ENCODE data around the gene ATP1B4. TPM values are rescaled to one million over a fixed set of nuclear protein-coding genes. Genes with fewer than 3 reads are reported as not detected.

ATP1B4 gene
- polyA plus RNA-seq, 3 donors, result 0.01 TPM; not detected in 2

GRCh38 chrX:120357186-120357585, 4.7 kb upstream of the ATP1B4 start:
- Mint-ChIP-seq H3K36me3 (no peaks in the 10 kb centered on the region), H3K4me1 (peaks cover 2% of the 10 kb centered on the region), H3K9me3 (no peaks in the 10 kb centered on the region), H3K4me3 (no peak overlapping the region), H3K27ac (no peak overlapping the region), H3K27me3 (ENCODE audit: low read depth in 3 of 3) (peaks cover 2 to 5% (median 2%) of the 10 kb centered on the region in 3 donors)
- intact Hi-C loops (cut with micrococcal nuclease), result no loop called here
- DNase-seq, result no peak
- H3K4me2 ChIP-seq (replicated peaks; ENCODE audit: extremely low read depth, low read length, poor library complexity, severe bottlenecking), result no peak overlapping the region
- H4K20me1 ChIP-seq (ENCODE audit: insufficient read depth, low read length), result no peaks in the 10 kb centered on the region
- no peaks in the 10 kb centered on the region for H3K9me3 ChIP-seq (replicated peaks in 1 of 2; ENCODE audit: control insufficient read depth in 1 of 2, insufficient read depth in 1 of 2, low read length in 2 of 2)
- H3K36me3 ChIP-seq (replicated peaks in 1 of 2; ENCODE audit: control insufficient read depth in 1 of 2, insufficient read depth in 2 of 2, low read length in 2 of 2), result no peaks in the 10 kb centered on the region
- no peak overlapping the region for H3K9ac ChIP-seq (ENCODE audit: insufficient read depth, low read length, poor library complexity, severe bottlenecking)
- H3K4me3 ChIP-seq (replicated peaks in 1 of 3; ENCODE audit: low read depth in 2 of 3, low read length in 3 of 3), result no peak overlapping the region
- no peaks in the 10 kb centered on the region for H3K27me3 ChIP-seq (ENCODE audit: control insufficient read depth in 2 of 2, insufficient read depth in 2 of 2, low read length in 2 of 2)
- no peak overlapping the region for H3K27ac ChIP-seq (ENCODE audit: low read depth in 1 of 2, low read length in 2 of 2)
- no peaks in the 10 kb centered on the region for H3K79me2 ChIP-seq (ENCODE audit: insufficient read depth, low read length)
- no peak overlapping the region for H2AFZ ChIP-seq (ENCODE audit: insufficient read depth, low read depth, low read length, poor library complexity, severe bottlenecking)
- no peak for TF ChIP-seq CTCF (IDR thresholded peaks at IDR 0.05)
- 100% methylated on average over 1 of the region's 2 CpGs for WGBS (ENCODE audit: insufficient coverage)
- H3K4me1 ChIP-seq (ENCODE audit: control insufficient read depth in 1 of 2, insufficient read depth in 2 of 2, low read length in 2 of 2), result peaks cover 0 to under 1% of the 10 kb centered on the region in 2 donors

GRCh38 chrX:120358737-120359456, 3.0 kb upstream of the ATP1B4 start:
- TF ChIP-seq CTCF (IDR thresholded peaks at IDR 0.05), result no peak
- Histone ChIP-seq H3K4me2 (replicated peaks; ENCODE audit: extremely low read depth, low read length, poor library complexity, severe bottlenecking) (no peak overlapping the region), H3K79me2 (ENCODE audit: insufficient read depth, low read length) (no peaks in the 10 kb centered on the region), H3K27ac (ENCODE audit: low read depth in 1 of 2, low read length in 2 of 2) (no peak overlapping the region), H3K9me3 (replicated peaks in 1 of 2; ENCODE audit: control insufficient read depth in 1 of 2, insufficient read depth in 1 of 2, low read length in 2 of 2) (no peaks in the 10 kb centered on the region), H2AFZ (ENCODE audit: insufficient read depth, low read depth, low read length, poor library complexity, severe bottlenecking) (no peak overlapping the region), H4K20me1 (ENCODE audit: insufficient read depth, low read length) (no peaks in the 10 kb centered on the region), H3K27me3 (ENCODE audit: control insufficient read depth in 2 of 2, insufficient read depth in 2 of 2, low read length in 2 of 2) (no peaks in the 10 kb centered on the region), H3K4me1 (ENCODE audit: control insufficient read depth in 1 of 2, insufficient read depth in 2 of 2, low read length in 2 of 2) (peaks cover 4% of the 10 kb centered on the region in 2 donors), H3K9ac (ENCODE audit: insufficient read depth, low read length, poor library complexity, severe bottlenecking) (no peak overlapping the region), H3K4me3 (replicated peaks in 1 of 3; ENCODE audit: low read depth in 2 of 3, low read length in 3 of 3) (no peak overlapping the region), H3K36me3 (replicated peaks in 1 of 2; ENCODE audit: control insufficient read depth in 1 of 2, insufficient read depth in 2 of 2, low read length in 2 of 2) (no peaks in the 10 kb centered on the region)
- intact Hi-C loops (cut with micrococcal nuclease), result no loop called here
- peaks cover 0 to 1% (median 0%) of the 10 kb centered on the region in 7 donors for H3K9me3 Mint-ChIP-seq
- H3K27me3 Mint-ChIP-seq (ENCODE audit: low read depth in 3 of 3), result peaks cover 2 to 5% (median 2%) of the 10 kb centered on the region in 3 donors
- no peaks in the 10 kb centered on the region for H3K36me3 Mint-ChIP-seq
- H3K27ac Mint-ChIP-seq, result no peak overlapping the region
- no peak for DNase-seq
- peaks cover 11% of the 10 kb centered on the region for H3K4me1 Mint-ChIP-seq
- no peak overlapping the region for H3K4me3 Mint-ChIP-seq
- 90% methylated on average over 2 of the region's 7 CpGs for WGBS (ENCODE audit: insufficient coverage)
